Ishikawa (cell line): ENCODE results near the gene HSD11B1L.

ENCODE experiments used
- CEBPB ChIP-seq: IDR thresholded peaks from 2 replicates; pipeline ENCODE4 v1.6.1; 2012
- CREB1 ChIP-seq: IDR thresholded peaks from 2 replicates; pipeline ENCODE4 v1.6.1; 2012; ENCODE audit warnings: low read depth
- EGR1 ChIP-seq: IDR thresholded peaks from 2 replicates; pipeline ENCODE4 v1.6.1; 2012
- EP300 ChIP-seq: IDR thresholded peaks from 2 replicates; pipeline ENCODE4 v1.6.1; 2012; ENCODE audit warnings: borderline replicate concordance
- FOXM1 ChIP-seq: IDR thresholded peaks from 2 replicates; pipeline ENCODE4 v1.6.1; 2012; ENCODE audit warnings: low read depth, borderline replicate concordance
- NFIC ChIP-seq: IDR thresholded peaks from 2 replicates; pipeline ENCODE4 v1.6.1; 2012
- RAD21 ChIP-seq: IDR thresholded peaks from 2 replicates; pipeline ENCODE4 v1.6.1; 2012; ENCODE audit warnings: low read depth
- TAF1 ChIP-seq: IDR thresholded peaks from 2 replicates; pipeline ENCODE4 v1.6.1; 2012; ENCODE audit warnings: low read depth, mild to moderate bottlenecking
- TCF12 ChIP-seq: IDR thresholded peaks from 2 replicates; pipeline ENCODE4 v1.6.1; 2012; ENCODE audit warnings: low read depth
- TEAD4 ChIP-seq: IDR thresholded peaks from 2 replicates; pipeline ENCODE4 v1.6.1; 2012
- YY1 ChIP-seq: IDR thresholded peaks from 2 replicates; pipeline ENCODE4 v1.6.1; 2012; ENCODE audit warnings: low read depth
- ZBTB7A ChIP-seq: IDR thresholded peaks from 2 replicates; pipeline ENCODE4 v1.6.1; 2012; ENCODE audit warnings: low read depth
- TF ChIP-seq, protein P1 (sequence below): IDR thresholded peaks from 2 replicates; pipeline ENCODE4 v1.6.1; 2012; ENCODE audit warnings: low read depth, mild to moderate bottlenecking
- TF ChIP-seq, protein P2 (sequence below): IDR thresholded peaks from 2 replicates; pipeline ENCODE4 v1.6.1; 2012
- TF ChIP-seq, protein P3 (sequence below): IDR thresholded peaks from 2 replicates; pipeline ENCODE4 v1.6.1; 2012

HSD11B1L gene

DNA sequence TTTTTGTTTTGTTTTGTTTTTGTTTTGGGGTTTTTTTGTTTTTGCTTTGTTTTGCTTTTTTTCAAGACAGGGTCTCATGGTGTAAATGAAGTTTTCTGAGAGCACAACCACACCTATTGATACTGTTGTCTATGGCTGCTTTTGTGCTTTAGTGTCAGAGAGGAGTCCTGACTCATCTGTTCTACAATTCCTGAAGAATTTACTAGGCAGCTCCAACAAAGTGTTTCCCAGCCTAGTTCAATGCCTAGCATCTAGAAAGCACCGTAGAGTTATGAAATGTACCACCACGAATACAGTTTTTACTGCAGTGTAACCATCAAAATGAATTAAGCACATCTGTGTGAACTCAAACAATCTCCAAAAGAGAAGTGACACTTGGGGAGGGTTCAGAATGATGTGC lies 36.8 kb upstream of the HSD11B1L start:
- TF ChIP-seq NFIC (no peak), YY1 (no peak), CREB1 (no peak), RAD21 (no peak), TEAD4 (no peak), EP300 (no peak), ZBTB7A (no peak), TCF12 (no peak), EGR1 (no peak), FOXM1 (no peak), TAF1 (no peak), CEBPB (no peak)
- TF ChIP-seq, protein P1, sequence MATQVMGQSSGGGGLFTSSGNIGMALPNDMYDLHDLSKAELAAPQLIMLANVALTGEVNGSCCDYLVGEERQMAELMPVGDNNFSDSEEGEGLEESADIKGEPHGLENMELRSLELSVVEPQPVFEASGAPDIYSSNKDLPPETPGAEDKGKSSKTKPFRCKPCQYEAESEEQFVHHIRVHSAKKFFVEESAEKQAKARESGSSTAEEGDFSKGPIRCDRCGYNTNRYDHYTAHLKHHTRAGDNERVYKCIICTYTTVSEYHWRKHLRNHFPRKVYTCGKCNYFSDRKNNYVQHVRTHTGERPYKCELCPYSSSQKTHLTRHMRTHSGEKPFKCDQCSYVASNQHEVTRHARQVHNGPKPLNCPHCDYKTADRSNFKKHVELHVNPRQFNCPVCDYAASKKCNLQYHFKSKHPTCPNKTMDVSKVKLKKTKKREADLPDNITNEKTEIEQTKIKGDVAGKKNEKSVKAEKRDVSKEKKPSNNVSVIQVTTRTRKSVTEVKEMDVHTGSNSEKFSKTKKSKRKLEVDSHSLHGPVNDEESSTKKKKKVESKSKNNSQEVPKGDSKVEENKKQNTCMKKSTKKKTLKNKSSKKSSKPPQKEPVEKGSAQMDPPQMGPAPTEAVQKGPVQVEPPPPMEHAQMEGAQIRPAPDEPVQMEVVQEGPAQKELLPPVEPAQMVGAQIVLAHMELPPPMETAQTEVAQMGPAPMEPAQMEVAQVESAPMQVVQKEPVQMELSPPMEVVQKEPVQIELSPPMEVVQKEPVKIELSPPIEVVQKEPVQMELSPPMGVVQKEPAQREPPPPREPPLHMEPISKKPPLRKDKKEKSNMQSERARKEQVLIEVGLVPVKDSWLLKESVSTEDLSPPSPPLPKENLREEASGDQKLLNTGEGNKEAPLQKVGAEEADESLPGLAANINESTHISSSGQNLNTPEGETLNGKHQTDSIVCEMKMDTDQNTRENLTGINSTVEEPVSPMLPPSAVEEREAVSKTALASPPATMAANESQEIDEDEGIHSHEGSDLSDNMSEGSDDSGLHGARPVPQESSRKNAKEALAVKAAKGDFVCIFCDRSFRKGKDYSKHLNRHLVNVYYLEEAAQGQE = no peak
- TF ChIP-seq, protein P2, sequence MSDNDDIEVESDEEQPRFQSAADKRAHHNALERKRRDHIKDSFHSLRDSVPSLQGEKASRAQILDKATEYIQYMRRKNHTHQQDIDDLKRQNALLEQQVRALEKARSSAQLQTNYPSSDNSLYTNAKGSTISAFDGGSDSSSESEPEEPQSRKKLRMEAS = no peak
- TF ChIP-seq, protein P3, sequence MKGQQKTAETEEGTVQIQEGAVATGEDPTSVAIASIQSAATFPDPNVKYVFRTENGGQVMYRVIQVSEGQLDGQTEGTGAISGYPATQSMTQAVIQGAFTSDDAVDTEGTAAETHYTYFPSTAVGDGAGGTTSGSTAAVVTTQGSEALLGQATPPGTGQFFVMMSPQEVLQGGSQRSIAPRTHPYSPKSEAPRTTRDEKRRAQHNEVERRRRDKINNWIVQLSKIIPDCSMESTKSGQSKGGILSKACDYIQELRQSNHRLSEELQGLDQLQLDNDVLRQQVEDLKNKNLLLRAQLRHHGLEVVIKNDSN = no peak

DNA sequence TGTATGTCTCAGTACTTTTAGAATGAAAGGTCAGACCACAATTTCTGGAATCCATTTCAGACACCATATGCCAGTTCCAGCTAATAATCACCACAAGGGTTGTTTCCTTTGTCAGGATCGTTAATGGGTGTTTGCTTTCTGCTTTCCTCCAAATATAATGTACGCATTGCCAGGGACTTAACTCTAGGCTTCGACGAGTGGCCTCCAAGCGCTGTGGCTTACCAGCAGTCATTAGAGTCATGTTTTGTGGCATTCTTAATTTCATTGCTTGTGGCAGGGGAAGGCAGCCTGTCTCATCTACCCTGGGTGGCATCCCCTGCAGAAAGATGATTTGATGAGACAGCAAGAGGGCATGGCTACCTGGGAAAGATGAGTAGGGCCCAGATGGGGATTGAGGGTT lies 35.4 kb upstream of the HSD11B1L start:
- TF ChIP-seq ZBTB7A (no peak), NFIC (no peak), TEAD4 (no peak), RAD21 (no peak), CEBPB (no peak), FOXM1 (no peak), CREB1 (no peak), TCF12 (no peak), EP300 (no peak), EGR1 (no peak)
- TF ChIP-seq, protein P2 = no peak
- TF ChIP-seq, protein P1 = no peak
- TF ChIP-seq, protein P3 = no peak

DNA sequence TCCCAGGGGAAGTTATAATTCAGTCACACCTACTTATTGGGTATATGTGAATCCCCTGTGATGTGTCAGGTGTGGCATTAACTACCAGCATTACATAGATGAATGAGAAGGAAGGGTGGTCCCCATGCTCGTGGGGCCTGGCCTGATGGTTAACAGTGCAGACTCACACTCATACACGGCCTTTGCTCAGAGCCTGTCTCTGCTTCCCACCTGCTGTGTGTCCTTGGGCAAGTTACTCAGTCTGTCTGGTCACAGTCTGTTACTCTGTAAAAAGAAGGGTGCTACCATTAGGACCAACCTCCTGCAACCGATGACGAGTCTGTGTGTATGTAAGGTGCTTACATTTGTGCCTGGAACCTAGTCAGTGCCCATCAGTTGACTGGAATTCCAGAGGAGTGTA lies 34.1 kb upstream of the HSD11B1L start:
- no peak for TF ChIP-seq CREB1
- TF ChIP-seq, protein P2 = no peak

DNA sequence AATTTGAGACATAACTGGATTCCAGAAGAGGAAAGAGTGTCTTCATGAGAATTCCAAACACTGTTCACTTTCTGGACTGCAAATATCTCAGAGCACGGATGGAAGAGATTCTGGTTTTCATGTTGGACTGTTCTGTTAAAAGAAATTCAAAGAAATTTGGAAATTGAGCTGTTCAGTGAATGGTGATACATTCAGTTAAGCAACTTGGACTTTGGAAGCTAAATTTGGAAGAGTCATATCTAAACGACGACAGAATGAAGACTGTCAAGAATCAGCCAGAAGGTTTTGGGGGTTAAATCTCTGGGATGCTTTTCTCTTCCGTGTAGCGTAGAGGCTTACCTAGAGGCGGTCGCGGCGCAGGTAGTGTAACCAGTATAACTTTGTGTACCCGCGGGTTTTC lies 32.4 kb upstream of the HSD11B1L start:
- TF ChIP-seq CREB1 = no peak
- TF ChIP-seq, protein P3 = no peak
- TF ChIP-seq, protein P1 = no peak
- no peak for TF ChIP-seq CEBPB
- TF ChIP-seq TCF12 = no peak
- TF ChIP-seq FOXM1 = no peak
- TF ChIP-seq EGR1 = no peak
- TF ChIP-seq RAD21 = no peak
- TF ChIP-seq NFIC = no peak
- TF ChIP-seq ZBTB7A = no peak
- TF ChIP-seq TAF1 = no peak
- no peak for TF ChIP-seq YY1
- TF ChIP-seq, protein P2 = no peak
